ENCODE data around the gene ETNPPL.

GRCh38 chr4:108762559-108763225 lies at the start of gene ETNPPL:
- TF ChIP-seq CTCF (IDR thresholded peaks at IDR 0.05) (no peak), POLR2A (IDR thresholded peaks at IDR 0.05) (no peak)

Measured in Peyer's patch (tissue), 4 donors.